ENCODE data around the gene LCE3C. TPM values are rescaled to one million over a fixed set of nuclear protein-coding genes. Genes with fewer than 3 reads are reported as not detected.
"Not testable (repeated sequence)": the region's sequence is repeated elsewhere in the genome, so short reads cannot be mapped to it uniquely, and the experiment has no call there.

The LCE3C gene, protein sequence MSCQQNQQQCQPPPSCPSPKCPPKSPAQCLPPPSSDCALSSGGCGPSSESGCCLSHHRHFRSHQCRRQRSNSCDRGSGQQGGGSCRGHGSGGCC
- total RNA-seq = not detected
- long read RNA-seq = 0 reads

DNA sequence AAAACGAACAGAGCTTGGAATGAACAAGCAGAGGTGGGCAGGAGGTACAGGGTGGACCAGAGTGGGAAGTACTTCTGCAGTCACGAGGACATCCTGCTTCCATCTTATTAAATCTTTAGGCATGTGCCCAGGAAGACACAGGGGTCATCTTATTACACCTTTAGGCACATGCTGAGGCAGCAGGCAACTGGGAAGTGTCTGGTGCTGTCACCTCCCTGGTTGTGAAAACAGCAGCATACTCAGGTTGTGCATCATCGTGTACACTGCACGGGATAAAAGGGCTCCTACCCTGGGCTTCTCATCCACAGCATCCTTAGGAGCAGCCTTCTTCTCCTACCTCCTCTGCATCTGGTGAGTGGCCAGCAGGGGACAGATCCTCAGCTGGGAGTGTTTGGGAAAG, at the start of gene LCE3C:
LCE3C (plus strand) TSS at position 301 of the 400 bp plus-strand sequence. CDS start 498 bp downstream, outside the sequence.
- no peak for DNase-seq (ENCODE audit: low spot score)

DNA sequence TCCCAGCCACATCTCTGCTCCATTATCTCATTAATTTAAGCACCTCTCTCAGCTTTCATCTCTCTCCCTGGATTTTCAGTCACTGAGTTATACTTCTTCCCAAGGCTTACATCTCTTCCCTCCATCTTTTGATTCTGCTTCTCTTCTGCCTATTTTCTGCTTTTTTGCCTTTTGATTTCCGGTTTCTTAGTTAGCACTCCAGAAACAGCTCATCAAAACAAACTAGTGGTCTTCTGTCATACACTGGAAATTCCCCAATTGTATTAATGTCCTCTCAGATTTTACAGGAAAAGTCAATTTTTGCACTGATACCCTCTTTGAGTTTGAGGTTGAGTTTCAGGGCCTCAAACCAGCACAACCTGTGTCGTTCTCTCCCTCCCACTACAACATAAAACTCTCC, 34.9 kb upstream of the LCE3C start:
- DNase-seq (ENCODE audit: low spot score) = no peak

DNA sequence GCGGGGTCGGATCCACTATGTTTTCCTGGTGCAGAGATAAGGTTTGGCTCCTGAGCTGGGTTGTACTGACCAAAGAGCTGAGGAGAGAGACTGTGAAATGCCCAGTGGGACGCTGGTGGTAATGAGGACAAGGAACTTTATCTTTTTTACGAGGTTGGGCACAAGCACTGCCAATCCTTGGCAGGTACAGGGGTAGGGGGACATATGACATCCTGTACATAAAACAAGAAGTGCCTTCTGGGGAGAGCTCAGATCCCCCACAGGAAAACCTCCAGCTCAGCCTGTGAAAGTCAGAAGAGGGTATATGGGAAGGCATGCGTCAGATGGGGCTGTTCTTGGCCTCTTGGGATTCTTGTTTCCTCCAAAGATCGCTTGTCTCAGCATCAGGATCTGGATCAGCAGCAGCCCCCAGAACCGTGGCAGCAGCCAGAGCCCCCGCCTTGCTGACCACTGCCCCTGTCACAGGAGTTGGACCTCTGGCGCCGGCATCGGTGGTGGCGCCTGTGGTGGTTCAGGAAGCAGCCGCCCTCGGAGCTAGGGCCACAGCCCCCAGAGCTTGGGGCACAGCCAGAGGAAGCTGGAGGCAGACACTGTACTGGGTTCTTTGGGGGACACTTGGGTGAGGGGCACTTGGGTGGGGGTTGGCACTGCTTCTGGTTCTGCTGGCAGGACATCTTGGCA, 34.4 kb upstream of the LCE3C start:
- no peak for DNase-seq (ENCODE audit: low spot score)

DNA sequence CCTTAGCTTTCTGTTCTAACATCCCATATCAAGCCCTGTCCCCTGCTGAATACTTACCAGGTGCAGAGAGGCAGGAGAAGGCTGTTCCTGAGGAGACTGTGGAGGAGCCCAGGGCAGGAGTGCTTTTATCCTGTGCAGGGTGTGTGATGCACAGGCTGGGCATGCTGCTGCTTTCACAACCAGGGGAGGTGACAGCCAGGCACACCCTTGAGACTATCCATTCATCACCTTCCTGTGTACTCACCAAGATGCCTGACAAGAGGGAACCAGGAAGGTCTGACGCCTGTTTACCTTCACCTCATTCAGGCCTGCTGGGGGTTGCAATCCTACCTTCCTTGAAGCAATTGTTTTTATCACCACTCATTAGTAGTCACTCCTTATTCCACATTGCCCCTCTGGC, 33.4 kb upstream of the LCE3C start, which contains the start of gene LCE3E:
LCE3E (minus strand) TSS at position 100 of the 400 bp plus-strand sequence. CDS start 572 bp downstream, outside the sequence.
- DNase-seq (ENCODE audit: low spot score) = no peak

DNA sequence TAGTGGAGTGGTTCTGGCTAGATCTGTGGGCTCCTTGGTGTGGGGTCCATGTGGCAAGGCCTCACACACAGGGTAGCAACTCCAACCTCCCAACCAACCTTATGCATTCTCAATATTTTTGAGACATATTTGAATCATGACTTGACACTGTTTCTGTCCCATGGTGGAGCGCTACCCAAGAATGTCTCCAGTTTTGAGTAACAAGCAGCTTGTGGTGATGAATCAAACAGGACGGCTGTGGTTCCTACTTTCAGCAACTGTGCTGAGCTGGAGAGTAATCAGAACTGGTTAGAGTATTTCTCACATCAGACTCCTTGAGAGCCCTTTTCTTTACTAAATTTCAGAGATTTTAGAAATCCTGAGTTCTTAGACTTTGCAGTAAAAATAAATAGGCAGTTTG, 22.9 kb upstream of the LCE3C start:
- DNase-seq (ENCODE audit: low spot score) = no peak

DNA sequence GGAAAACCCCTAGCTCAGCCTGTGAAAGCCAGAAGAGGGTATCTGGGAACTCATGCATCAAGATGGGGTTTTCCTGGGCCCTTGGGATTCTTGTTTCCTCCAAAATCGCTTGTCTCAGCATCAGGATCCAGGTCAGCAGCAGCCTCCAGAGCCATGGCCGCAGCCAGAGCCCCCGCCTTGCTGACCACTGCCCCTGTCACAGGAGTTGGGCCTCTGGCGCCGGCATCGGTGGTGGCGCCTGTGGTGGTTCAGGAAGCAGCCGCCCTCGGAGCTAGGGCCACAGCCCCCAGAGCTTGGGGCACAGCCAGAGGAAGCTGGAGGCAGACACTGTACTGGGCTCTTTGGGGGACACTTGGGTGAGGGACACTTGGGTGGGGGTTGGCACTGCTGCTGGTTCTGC, 20.5 kb upstream of the LCE3C start:
- not testable (repeated sequence) for DNase-seq (ENCODE audit: low spot score)

DNA sequence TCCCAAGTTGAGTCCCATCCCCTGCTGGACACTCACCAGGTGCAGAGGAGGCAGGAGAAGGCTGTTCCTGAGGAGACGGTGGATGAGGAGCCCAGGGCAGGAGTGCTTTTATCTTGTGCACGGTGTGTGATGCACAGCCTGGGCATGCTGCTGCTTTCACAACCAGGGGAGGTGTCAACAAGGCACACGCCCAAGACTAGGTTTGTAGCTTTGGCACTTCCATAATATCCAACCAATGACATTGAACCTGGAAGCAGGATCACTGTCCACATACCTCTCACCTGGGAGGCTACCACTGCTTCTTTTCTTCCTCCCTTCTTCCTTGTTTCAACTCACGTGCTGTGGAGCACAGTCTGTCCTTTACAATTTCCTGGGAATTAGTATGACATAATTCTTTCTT, 19.6 kb upstream of the LCE3C start, which contains the start of gene LCE3D:
LCE3D (minus strand) TSS at position 84 of the 400 bp plus-strand sequence. CDS start 580 bp downstream, outside the sequence.
- no peak for DNase-seq (ENCODE audit: low spot score)

DNA sequence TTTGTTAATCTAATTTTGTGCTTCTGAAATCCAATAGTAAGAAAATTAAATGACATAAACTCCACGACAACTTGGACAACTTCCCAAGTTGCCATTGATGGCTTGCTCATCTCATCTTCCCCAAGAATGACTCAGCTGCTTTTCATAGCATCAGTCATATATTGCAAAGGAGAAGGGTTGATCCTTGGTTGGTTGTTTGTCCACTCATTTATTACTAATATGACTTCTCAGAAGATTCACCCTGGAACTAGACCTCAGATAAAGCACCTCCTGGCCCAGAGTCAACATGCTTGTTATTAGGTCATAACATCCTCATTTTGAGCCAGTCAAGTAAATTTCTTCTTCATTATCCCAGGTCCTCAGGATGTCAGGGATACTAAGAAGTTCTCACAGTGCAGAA, 17.4 kb upstream of the LCE3C start:
- no peak for DNase-seq (ENCODE audit: low spot score)

DNA sequence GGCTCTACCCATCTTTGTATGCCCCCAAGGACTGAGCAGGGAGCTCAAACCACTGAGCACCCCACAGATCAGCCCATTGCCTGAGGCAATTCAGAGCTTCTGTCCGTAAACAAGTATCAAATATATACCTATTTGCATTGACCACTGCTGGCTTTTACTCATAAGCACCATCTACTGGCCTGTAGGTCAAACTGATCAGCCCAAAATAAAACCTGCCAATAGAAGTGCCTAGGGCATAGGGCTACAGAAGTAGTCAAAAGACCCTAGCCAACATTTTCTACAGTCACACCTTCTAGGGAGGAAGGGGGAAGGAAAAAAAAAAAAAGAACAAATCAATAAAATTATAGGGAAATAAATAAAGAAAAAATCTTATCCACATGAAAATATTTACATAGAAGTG, 14.4 kb upstream of the LCE3C start:
- DNase-seq (ENCODE audit: low spot score) = no peak

DNA sequence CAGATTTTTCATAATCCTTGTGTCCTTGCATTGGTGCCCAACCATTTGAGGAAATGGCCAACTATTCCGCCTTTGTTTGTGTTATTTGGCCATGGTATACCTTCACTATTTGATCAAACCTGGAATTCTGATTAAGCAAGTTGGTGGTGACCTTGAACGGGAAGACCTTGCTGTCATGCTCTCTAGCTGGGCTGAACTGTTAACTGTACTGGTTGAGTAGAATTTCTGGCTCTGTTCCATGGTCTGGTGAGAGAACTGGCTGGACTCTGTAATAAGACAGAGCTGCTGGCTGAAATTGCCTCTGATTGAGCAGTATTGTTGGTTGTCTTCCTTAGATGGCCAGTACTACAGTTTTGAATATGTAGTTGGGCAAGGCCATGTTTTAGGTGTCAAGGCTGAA, 3.0 kb upstream of the LCE3C start:
- no peak for DNase-seq (ENCODE audit: low spot score)

DNA sequence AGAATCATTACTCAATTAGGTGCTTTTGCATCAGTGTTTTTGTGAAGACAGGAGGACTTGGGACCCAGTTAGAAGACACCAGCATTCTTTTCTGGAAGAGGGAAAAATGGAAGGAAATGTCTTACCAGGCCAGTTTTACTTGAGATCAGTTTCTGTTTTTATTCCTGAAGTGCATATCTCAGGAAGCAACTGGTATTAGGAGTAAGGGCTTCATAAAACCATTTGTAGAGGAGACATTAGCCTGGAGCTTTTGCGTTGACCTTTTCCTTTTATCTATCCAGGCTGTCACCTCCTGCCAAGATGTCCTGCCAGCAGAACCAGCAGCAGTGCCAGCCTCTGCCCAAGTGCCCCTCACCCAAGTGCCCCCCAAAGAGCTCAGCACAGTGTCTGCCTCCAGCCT, 13.5 kb downstream of the LCE3C start, which contains the start of gene LCE3B:
LCE3B (plus strand) TSS at position 301 of the 400 bp plus-strand sequence; CDS start at position 301, 0 bp downstream.
- no peak for DNase-seq (ENCODE audit: low spot score)

DNA sequence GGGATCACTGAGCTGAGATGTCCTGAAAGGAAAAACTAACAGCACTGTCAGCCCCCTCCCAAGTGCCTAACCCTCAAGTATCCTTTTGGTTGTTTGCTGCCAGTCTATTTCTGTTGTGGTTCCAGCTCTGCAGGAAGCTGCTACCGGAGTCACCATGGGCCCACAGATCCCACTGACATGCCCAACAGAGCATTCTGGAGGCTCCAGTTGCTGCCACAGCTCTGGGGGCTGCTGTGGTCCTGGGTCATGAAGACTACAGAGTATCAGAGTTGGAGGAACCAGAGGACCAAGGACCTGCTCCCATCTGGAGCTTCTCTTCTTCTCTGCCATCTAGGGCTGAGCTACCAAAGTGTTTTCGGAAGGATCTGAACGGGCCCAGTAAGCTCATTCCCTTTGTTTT, 22.0 kb downstream of the LCE3C start:
- no peak for DNase-seq (ENCODE audit: low spot score)

DNA sequence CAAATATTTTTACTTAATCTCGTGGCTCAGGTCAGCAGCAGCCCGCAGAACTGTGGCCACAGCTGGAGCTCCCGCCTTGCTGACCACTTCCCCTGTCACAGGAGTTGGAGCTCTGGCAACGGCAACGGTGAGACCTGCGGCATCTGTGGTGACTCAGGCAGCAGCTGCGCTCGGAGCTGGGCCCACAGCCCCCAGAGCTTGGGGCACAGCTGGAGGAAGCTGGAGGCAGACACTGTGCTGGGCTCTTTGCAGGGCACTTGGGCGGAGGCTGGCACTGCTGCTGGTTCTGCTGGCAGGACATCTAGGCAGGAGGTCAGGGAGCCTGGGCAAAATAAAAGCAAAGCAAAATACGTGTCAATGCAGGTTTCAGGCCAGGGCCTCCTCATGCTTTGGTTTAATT, 22.8 kb downstream of the LCE3C start, which contains the start of gene LCE3A:
LCE3A (minus strand) TSS at position 301 of the 400 bp plus-strand sequence; CDS start at position 301, 0 bp downstream.
- no peak for DNase-seq (ENCODE audit: low spot score)

DNA sequence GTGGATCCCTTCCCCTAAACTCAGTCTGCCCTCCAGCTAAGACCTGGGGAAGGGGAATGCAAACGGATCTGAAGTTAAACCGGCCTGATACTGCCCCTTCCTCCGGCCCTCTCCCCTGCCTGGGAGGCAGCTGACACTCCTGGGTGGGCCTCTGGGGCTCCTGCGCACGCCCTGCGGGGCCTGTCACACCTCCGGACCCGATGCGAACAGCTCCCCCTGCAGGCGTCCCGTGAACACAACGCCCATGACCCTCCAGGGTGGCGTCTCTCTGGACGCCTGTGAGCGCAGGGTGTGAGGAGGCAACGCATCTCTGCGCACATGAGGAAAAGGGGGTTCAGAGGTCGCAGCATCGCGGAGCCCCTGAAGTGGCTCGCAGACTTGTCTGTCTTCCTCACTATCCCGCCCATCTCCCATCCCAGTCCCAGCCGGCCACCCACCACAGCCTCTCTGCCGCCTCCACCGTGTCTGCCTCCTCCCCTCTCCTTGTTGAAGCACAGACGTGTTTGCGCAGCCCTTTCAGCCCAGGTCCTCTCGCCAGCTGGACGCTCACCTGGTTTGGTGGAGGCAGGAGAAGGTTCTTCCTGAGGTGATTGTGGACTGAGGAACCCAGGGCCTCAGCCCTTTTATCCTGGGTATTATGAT, 23.3 kb downstream of the LCE3C start:
- DNase-seq (ENCODE audit: low spot score) = no peak

DNA sequence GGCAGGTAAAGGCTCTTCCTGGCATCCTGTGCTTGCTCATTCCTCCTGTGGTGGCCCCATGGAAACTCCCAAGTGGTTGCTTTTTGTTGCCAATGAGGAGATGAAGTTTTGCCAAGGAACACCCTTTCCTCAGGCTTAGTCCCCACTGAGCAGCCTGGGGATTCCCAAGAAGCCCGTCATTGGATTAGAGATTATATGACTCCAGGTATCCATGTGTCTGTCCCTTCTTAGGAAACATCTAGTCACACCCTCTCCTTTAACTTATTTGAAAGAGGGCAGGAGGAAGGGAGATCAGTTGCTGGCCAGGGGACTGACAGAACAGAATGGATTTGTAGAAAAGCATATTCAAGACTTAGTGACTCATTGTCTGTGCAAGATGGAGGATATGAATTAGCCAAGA, 26.7 kb downstream of the LCE3C start:
- DNase-seq (ENCODE audit: low spot score) = no peak

DNA sequence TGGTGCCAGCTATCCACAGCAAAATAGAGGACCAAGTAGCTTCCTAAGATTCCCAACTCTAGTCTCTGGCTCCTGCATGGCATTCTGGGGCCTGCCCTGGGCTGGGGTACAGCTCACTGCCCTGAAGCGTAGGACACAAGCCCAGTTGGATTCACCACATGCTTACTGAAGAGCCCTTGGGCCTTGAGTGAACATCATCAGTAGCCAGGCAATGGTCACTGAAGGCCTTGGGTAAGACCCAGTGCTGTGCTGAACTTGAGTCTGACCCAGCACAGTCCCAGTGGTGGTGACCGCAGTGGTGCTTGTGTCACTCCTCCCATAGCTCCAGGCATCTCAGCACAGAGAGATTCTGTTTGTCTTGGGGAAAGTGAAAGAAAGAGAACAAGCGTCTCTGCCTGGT, 30.6 kb downstream of the LCE3C start:
- DNase-seq (ENCODE audit: low spot score) = no peak

DNA sequence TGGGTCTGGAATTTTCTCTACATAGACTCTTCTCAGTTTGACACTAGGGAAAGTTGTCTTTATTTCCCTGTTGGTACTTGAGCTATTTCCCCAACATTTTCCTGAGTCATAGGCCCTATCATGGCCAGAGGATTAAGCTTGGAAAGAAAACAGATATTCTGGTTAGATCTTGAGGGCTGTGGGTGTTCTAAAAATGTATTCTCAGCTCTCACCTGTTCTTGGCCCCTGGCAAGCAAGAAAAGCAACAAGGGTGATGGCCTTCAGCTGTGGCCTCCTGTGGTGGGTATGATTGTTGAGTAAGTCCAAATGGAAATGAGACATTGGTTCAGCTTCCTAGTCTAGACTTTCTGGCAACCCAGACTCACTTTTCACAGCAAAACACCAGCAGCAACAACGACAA, 40.3 kb downstream of the LCE3C start:
- no peak for DNase-seq (ENCODE audit: low spot score)

DNA sequence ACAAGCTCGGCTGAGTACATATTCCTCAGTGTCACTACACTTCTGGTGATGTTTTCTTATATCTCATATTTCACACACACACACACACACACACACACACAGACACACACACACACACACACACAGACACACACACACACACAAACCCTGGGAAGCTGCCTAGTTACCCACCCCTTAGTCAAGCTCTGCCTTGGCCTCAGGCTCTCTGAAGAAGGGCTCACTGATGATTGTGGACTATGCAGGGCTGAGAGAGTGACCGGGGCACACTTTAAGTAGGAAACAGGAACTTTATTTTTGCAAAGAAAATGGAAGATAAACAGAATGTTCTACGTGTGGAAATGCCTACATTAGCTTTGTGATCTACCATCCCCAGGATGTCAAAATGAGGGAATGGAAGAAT, 43.9 kb downstream of the LCE3C start:
- no peak for DNase-seq (ENCODE audit: low spot score)

DNA sequence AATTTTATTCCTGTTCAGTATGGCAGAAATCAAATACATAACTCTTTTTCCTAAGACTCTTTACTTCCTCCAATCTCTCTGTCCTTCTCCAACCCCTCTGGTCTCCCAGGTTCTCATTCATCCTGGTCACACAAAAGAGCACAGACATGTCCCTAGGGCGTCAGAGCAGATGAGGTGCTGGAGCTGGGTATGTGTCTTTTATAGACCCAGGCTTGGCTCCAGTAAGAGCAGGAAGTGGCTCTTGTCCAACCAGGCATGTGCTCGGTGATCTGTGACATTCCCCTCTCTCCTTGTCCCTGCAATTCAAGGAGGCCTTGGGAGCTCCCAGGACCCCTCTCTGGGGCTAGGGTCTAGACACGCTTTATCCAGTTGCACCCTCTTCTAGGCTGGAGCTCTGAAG, 45.1 kb downstream of the LCE3C start:
- no peak for DNase-seq (ENCODE audit: low spot score)

DNA sequence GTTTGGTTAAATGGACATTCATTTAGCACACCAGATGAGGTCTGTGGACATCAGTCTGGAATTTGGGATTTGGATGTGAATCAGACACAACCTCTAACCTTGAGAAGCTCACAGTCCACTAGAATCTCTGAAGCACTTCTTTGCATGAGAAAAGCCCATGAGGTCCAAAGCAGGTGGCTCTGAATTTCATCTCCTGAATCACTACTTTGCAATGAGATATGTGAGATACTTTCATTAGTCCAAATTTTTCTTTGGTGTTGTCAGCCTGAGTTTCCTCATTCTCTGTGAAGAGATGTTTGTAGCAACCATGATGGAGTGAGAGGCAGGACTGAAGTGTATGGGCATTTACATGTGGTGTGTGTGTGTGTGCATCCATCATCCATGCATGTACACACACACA, 46.6 kb downstream of the LCE3C start:
- no peak for DNase-seq (ENCODE audit: low spot score)
